Measurements from ENCODE around the gene ALG13.

GRCh38 chrX:111695297-111695880 lies 14.4 kb downstream of the ALG13 start:
- no peak for TF ChIP-seq POLR2A (IDR thresholded peaks at IDR 0.05; ENCODE audit: low read depth, low read length)
- TF ChIP-seq JUNB (IDR thresholded peaks at IDR 0.05) = no peak
